ENCODE measurements around the gene MT1X. TPM values are rescaled to one million over a fixed set of nuclear protein-coding genes. Genes with fewer than 3 reads are reported as not detected.

Gene MT1X
- total and polyA plus RNA-seq, 2 of the 13 experiments (the other 11 are each of a cell fraction or from before 2014, with no cell fraction given): 19.7 to 288 TPM

DNA sequence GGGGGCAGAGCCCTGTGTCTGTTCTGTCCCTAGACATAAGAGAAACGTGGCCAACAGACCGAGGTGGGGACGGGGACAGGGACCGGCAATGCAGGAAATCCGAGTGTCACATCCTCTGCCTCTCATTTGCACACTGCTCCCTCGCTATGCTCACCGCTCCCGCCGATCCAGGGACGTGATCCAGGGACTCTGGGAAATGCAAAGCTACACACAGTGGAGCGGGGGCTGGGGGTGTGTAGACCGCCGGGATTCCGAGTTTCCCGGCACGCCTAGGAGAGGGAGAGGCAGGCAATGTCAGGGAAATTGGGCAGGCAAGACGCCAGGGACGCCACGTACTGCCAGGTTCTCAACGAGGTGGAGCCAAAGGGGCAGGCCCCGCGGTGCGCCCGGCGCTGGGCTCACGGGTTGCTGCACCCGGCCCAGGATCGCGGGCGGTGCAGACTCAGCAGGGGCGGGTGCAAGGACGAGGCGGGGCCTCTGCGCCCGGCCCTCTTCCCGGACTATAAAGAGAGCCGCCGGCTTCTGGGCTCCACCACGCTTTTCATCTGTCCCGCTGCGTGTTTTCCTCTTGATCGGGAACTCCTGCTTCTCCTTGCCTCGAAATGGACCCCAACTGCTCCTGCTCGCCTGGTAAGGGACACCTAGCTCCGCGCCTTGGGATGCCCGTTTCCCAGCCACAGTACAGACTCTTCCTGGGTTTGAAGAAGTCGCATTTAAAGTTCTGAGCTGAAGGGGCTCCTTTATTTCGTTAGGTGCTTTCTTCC lies at the start of gene MT1X (continued):
- TF ChIP-seq ATRX (CRISPR knock-in tag; IDR thresholded peaks at IDR 0.05; ENCODE audit: borderline replicate concordance): no peak
- TF ChIP-seq PHF8 (CRISPR knock-in tag; IDR thresholded peaks at IDR 0.05): peak; percentile 78
- TF ChIP-seq TEAD2 (CRISPR knock-in tag; IDR thresholded peaks at IDR 0.05): no peak
- TF ChIP-seq ZNF264 (CRISPR knock-in tag; IDR thresholded peaks at IDR 0.05): 0 out of 2 replicates have a peak, but pooled peaks have one; percentile 53
- TF ChIP-seq, protein P1, sequence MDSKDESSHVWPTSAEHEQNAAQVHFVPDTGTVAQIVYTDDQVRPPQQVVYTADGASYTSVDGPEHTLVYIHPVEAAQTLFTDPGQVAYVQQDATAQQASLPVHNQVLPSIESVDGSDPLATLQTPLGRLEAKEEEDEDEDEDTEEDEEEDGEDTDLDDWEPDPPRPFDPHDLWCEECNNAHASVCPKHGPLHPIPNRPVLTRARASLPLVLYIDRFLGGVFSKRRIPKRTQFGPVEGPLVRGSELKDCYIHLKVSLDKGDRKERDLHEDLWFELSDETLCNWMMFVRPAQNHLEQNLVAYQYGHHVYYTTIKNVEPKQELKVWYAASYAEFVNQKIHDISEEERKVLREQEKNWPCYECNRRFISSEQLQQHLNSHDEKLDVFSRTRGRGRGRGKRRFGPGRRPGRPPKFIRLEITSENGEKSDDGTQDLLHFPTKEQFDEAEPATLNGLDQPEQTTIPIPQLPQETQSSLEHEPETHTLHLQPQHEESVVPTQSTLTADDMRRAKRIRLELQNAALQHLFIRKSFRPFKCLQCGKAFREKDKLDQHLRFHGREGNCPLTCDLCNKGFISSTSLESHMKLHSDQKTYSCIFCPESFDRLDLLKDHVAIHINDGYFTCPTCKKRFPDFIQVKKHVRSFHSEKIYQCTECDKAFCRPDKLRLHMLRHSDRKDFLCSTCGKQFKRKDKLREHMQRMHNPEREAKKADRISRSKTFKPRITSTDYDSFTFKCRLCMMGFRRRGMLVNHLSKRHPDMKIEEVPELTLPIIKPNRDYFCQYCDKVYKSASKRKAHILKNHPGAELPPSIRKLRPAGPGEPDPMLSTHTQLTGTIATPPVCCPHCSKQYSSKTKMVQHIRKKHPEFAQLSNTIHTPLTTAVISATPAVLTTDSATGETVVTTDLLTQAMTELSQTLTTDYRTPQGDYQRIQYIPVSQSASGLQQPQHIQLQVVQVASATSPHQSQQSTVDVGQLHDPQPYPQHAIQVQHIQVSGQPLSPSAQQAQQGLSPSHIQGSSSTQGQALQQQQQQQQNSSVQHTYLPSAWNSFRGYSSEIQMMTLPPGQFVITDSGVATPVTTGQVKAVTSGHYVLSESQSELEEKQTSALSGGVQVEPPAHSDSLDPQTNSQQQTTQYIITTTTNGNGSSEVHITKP (CRISPR knock-in tag; IDR thresholded peaks at IDR 0.05; ENCODE audit: low read depth): peak; percentile 67; the same call in 1 of the 2 replicates
- TF ChIP-seq NCOA1 (CRISPR knock-in tag; IDR thresholded peaks at IDR 0.05): 0 out of 2 replicates have a peak, but pooled peaks have one; percentile 67
- TF ChIP-seq, protein P2, sequence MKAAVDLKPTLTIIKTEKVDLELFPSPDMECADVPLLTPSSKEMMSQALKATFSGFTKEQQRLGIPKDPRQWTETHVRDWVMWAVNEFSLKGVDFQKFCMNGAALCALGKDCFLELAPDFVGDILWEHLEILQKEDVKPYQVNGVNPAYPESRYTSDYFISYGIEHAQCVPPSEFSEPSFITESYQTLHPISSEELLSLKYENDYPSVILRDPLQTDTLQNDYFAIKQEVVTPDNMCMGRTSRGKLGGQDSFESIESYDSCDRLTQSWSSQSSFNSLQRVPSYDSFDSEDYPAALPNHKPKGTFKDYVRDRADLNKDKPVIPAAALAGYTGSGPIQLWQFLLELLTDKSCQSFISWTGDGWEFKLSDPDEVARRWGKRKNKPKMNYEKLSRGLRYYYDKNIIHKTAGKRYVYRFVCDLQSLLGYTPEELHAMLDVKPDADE (CRISPR knock-in tag; IDR thresholded peaks at IDR 0.05): no peak
- peak; percentile 60; the same call in 1 of the 2 replicates for TF ChIP-seq RXRB (CRISPR knock-in tag; IDR thresholded peaks at IDR 0.05; ENCODE audit: borderline replicate concordance)
- TF ChIP-seq ZKSCAN5 (CRISPR knock-in tag; IDR thresholded peaks at IDR 0.05): no peak
- TF ChIP-seq ZNF761 (CRISPR knock-in tag; conservative IDR thresholded peaks at IDR 0.05): 0 out of 2 replicates have a peak, but pooled peaks have one; percentile 67
- TF ChIP-seq HNRNPK (IDR thresholded peaks at IDR 0.05; ENCODE audit: low read depth, low read length, poor library complexity, severe bottlenecking): peak; percentile 30
- no peak for TF ChIP-seq CENPX (CRISPR knock-in tag; IDR thresholded peaks at IDR 0.05)
- TF ChIP-seq ZNF296 (CRISPR knock-in tag; conservative IDR thresholded peaks at IDR 0.05): peak; percentile 80; the same call in 1 of the 2 replicates
- no peak for TF ChIP-seq DPF2 (CRISPR knock-in tag; IDR thresholded peaks at IDR 0.05; ENCODE audit: borderline replicate concordance, low read depth)
- peak; percentile 68 for TF ChIP-seq ASH2L (IDR thresholded peaks at IDR 0.05; ENCODE audit: insufficient read length, low read depth, low read length)
- no peak for TF ChIP-seq MIXL1 (CRISPR knock-in tag; IDR thresholded peaks at IDR 0.05)
- peak; percentile 40; the same call in 1 of the 2 replicates for TF ChIP-seq SPEN (CRISPR knock-in tag; IDR thresholded peaks at IDR 0.05; ENCODE audit: low read depth)
- 0 out of 2 replicates have a peak, but pooled peaks have one; percentile 54 for TF ChIP-seq ZSCAN29 (CRISPR knock-in tag; conservative IDR thresholded peaks at IDR 0.05)
- TF ChIP-seq NFKB2 (CRISPR knock-in tag; IDR thresholded peaks at IDR 0.05; ENCODE audit: borderline replicate concordance): peak; percentile 73; the same call in 1 of the 2 replicates
- TF ChIP-seq ZNF530 (CRISPR knock-in tag; IDR thresholded peaks at IDR 0.05; ENCODE audit: low read depth): no peak
- TF ChIP-seq, protein P3, sequence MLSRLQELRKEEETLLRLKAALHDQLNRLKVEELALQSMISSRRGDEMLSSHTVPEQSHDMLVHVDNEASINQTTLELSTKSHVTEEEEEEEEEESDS (CRISPR knock-in tag; IDR thresholded peaks at IDR 0.05; ENCODE audit: borderline replicate concordance): no peak
- peak; percentile 68 for TF ChIP-seq ZNF121 (CRISPR knock-in tag; IDR thresholded peaks at IDR 0.05)
- TF ChIP-seq, protein P4, sequence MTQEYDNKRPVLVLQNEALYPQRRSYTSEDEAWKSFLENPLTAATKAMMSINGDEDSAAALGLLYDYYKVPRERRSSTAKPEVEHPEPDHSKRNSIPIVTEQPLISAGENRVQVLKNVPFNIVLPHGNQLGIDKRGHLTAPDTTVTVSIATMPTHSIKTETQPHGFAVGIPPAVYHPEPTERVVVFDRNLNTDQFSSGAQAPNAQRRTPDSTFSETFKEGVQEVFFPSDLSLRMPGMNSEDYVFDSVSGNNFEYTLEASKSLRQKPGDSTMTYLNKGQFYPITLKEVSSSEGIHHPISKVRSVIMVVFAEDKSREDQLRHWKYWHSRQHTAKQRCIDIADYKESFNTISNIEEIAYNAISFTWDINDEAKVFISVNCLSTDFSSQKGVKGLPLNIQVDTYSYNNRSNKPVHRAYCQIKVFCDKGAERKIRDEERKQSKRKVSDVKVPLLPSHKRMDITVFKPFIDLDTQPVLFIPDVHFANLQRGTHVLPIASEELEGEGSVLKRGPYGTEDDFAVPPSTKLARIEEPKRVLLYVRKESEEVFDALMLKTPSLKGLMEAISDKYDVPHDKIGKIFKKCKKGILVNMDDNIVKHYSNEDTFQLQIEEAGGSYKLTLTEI (CRISPR knock-in tag; conservative IDR thresholded peaks at IDR 0.05): no peak

All from HepG2 (cell line).